ENCODE data around the gene UCP2.
A peak's percentile ranks its signal among the peaks of the same experiment; 100 is the strongest.
"Not testable (repeated sequence)": the region's sequence is repeated elsewhere in the genome, so short reads cannot be mapped to it uniquely, and the experiment has no call there.

The UCP2 gene

DNA sequence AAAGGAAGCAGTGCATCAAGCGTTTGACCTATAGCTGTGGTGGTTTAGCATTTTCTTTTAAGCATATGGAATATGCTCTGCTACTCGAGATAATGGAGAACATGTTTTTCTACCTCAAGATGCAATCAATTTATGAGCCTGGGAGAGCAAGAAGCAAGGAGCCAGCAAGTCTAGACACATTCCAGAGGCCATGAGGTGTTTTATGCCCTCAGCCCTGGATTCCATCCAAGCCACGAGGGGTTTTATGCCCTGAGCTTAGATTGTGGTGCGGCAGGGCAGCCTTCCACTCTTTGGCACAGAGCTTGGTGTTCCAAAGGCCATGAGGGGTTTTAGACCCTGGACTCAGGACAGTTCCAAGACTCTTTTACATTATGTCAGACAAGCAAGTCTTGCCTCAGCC lies 43.5 kb downstream of the UCP2 start:
- DNase-seq (ENCODE audit: low read depth): no peak
- TF ChIP-seq, protein P1, sequence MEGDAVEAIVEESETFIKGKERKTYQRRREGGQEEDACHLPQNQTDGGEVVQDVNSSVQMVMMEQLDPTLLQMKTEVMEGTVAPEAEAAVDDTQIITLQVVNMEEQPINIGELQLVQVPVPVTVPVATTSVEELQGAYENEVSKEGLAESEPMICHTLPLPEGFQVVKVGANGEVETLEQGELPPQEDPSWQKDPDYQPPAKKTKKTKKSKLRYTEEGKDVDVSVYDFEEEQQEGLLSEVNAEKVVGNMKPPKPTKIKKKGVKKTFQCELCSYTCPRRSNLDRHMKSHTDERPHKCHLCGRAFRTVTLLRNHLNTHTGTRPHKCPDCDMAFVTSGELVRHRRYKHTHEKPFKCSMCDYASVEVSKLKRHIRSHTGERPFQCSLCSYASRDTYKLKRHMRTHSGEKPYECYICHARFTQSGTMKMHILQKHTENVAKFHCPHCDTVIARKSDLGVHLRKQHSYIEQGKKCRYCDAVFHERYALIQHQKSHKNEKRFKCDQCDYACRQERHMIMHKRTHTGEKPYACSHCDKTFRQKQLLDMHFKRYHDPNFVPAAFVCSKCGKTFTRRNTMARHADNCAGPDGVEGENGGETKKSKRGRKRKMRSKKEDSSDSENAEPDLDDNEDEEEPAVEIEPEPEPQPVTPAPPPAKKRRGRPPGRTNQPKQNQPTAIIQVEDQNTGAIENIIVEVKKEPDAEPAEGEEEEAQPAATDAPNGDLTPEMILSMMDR (conservative IDR thresholded peaks at IDR 0.05; ENCODE audit: low read depth, low read length): no peak
- no peak overlapping the region for H3K4me3 ChIP-seq (ENCODE audit: low read depth, low read length)

DNA sequence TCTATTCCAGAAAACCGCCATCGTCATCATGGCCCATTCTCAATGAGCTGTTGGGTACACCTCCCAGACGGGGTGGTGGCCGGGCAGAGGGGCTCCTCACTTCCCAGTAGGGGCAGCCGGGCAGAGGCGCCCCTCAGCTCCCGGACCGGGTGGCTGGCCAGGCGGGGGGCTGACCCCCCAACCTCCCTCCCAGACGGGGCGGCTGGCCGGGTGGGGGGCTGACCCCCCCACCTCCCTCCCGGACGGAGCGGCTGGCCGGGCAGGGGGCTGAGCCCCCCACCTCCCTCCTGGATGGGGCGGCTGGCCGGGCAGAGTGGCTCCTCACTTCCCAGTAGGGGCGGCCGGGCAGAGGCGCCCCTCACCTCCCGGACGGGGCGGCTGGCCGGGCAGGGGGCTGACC lies 46.6 kb downstream of the UCP2 start:
- H3K4me3 ChIP-seq (ENCODE audit: low read depth, low read length); DNase-seq (ENCODE audit: low read depth): not testable (repeated sequence)

DNA sequence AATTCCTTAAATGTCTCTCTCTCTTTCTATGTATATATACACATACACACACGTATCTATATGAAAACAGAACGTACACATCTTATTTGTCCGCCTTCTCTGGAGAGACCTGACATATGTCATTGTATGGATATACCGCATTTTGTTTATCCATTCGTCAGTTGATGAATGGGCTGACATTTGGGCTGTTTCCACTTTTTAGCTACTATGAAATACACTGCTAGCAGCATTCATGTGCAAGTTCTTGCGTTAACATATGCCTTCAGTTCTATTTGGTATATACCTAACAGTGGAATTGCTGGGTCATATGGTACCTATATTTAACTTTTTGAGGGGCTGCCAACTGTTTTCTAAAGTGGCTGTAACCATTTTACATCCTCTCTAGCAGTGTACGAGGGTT lies 49.9 kb downstream of the UCP2 start:
- TF ChIP-seq, protein P1 (conservative IDR thresholded peaks at IDR 0.05; ENCODE audit: low read depth, low read length): no peak
- no peak overlapping the region for H3K4me3 ChIP-seq (ENCODE audit: low read depth, low read length)
- DNase-seq (ENCODE audit: low read depth): no peak

DNA sequence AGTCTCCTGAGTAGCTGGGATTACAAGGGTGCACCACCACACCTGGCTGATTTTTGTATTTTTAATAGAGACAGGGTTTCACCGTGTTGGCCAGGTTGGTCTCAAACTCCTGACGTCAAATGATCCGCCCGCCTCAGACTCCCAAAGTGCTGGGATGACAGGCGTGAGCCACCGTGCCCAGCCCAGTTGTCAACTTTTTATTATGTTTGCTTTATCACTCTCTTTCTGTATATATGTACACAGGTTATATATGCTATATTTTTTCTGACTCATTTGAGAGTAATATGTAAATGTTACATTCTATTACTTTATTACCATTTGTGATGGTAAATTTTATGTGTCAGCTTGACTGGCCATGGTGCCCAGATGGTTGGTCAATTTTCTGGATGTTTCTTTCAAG lies 50.7 kb downstream of the UCP2 start:
- H3K4me3 ChIP-seq (ENCODE audit: low read depth, low read length): no peak overlapping the region
- no peak for DNase-seq (ENCODE audit: low read depth)
- TF ChIP-seq, protein P1 (conservative IDR thresholded peaks at IDR 0.05; ENCODE audit: low read depth, low read length): no peak

DNA sequence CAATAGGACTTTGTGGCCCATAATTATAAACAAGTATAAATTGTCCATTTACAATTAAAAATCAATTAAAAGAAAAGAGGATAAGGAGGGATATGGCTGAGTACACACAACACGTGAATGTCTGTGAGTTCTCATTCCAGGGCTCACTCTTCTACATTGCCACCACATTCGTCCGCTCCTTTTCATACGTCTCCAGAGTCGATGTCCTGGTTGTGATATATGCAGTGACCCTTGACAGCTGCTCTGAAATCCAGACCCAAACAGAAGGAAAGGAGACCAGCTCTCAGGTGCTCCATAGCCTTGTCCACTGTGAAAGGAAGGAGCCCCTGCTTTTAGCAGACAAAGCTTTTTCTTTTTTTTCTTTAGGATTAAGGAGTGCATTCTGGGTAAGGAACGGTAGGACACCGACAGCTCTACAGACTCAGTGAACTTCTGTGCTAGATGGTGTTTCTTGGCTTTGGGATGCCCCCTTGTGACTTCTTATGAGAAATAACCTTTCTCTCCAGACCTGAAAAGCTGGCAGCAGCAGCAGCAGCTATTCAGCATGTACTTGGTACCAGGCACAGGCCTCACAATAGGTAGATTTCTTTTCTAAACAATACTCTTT lies 51.5 kb downstream of the UCP2 start:
- DNase-seq (ENCODE audit: low read depth): peak; percentile 95

DNA sequence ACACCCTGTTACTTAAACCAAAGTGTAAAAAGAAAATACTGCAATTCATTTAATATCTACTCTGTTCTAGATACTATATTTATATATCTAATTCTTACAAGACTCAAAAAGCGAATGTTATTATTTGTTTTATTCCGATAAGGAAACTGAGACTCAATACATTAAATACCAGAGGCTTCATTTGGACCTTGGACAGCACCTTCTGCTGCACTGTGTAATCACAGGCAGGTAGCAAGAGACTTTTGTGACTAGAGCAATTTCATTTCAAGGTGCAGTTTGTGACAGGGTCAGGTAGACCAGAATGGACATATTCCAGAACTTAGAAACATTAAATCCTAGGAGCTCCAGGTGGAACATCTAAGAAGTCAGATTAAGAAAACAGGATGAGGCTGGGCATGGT lies 53.3 kb downstream of the UCP2 start:
- no peak overlapping the region for H3K4me3 ChIP-seq (ENCODE audit: low read depth, low read length)
- TF ChIP-seq, protein P1 (conservative IDR thresholded peaks at IDR 0.05; ENCODE audit: low read depth, low read length): no peak
- DNase-seq (ENCODE audit: low read depth): no peak

More for the DNA sequence above, 51.5 kb downstream of the UCP2 start:
- TF ChIP-seq, protein P1 (conservative IDR thresholded peaks at IDR 0.05; ENCODE audit: low read depth, low read length): peak; percentile 69
- no peak overlapping the region for H3K4me3 ChIP-seq (ENCODE audit: low read depth, low read length)

Data from choroid plexus epithelial cell (primary cell).